ENCODE results near the gene TPM2. TPM values are rescaled to one million over a fixed set of nuclear protein-coding genes. Genes with fewer than 3 reads are reported as not detected.
A peak's percentile ranks its signal among the peaks of the same experiment; 100 is the strongest.

Gene TPM2
- total and polyA plus RNA-seq, 8 donors, result 11.3 to 227 (median 23.4) TPM

DNA sequence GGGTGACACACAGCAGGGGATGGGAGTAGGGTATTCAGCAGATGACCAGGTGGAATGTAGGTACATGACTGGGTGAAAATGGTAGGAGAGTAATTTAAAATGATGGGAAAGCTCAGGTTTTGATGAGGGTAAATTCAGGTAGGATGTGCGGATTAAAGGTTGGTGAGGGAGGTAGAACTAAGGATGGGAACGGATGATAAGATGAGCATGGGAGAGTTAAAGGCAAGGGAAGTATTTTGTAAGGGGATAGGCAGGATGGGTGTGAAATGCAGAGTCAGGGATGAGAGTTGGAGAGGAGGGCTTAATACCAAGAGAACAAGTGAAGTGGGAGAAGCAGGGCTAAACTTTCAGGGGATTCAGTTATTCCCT, 40.7 kb upstream of the TPM2 start:
- H3K27ac ChIP-seq, result peak overlapping the region in 2 of 4 donors; percentile 12 to 92
- peak overlapping the region in 3 of 4 donors; percentile 0 to 87 (median 72) for H3K4me3 ChIP-seq
- peaks cover 25 to 42% (median 26%) of the 10 kb centered on the region in 3 donors for H3K4me1 ChIP-seq
- intact Hi-C loops (cut with DNase I), result no loop called here
- H3K9me3 ChIP-seq, result no peaks in the 10 kb centered on the region
- peaks cover 0 to 9% (median 0%) of the 10 kb centered on the region in 3 donors for H3K36me3 ChIP-seq
- WGBS, 2 donors, result 85 to 93% methylated on average over 2 of the region's 2 CpGs
- ATAC-seq (no peak), DNase-seq (no peak), FAIRE-seq (no peak)
- TF ChIP-seq, protein P1, sequence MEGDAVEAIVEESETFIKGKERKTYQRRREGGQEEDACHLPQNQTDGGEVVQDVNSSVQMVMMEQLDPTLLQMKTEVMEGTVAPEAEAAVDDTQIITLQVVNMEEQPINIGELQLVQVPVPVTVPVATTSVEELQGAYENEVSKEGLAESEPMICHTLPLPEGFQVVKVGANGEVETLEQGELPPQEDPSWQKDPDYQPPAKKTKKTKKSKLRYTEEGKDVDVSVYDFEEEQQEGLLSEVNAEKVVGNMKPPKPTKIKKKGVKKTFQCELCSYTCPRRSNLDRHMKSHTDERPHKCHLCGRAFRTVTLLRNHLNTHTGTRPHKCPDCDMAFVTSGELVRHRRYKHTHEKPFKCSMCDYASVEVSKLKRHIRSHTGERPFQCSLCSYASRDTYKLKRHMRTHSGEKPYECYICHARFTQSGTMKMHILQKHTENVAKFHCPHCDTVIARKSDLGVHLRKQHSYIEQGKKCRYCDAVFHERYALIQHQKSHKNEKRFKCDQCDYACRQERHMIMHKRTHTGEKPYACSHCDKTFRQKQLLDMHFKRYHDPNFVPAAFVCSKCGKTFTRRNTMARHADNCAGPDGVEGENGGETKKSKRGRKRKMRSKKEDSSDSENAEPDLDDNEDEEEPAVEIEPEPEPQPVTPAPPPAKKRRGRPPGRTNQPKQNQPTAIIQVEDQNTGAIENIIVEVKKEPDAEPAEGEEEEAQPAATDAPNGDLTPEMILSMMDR (IDR thresholded peaks at IDR 0.05), result no peak
- no peaks in the 10 kb centered on the region for H3K27me3 ChIP-seq

DNA sequence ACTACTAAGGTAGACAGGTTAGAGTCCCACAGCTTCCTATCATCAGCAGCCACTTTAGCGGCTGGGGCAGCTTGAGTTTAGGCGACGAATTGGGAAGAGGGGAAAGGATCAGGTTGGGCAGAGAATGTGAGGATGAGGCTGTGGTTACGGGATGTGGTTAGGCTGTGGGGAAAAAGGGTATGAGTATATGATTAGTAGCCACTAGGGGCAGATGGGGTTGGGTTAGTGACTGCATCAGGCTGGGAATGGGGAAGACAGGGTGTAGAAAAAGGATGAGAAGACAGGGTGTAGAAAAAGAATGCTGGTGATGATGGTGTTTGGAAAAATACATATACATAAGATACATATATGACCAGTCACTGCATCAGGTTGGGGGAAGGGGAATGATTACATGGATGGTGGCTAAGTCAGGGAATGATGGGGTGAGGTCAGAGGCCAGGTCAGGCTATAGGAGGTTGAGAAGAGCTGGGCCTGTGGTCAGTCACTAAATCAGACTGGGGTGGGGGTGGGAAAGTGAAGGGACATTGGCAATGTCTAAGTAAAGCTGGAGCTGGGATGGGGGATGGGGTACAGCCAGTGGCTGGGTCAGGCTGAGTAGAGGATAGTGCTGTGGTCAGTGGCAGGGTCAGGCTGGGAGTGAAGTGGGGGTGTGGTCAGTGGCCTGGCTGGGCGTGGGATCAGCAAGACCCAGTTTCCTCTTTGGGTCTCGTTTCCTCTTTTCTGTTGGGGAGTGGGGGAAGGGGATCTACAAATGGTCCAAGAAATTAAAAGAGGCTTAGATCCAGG, 40.2 kb upstream of the TPM2 start:
- TF ChIP-seq, protein P1 (IDR thresholded peaks at IDR 0.05), result peak; percentile 11 to 35 (median 26)
- Histone ChIP-seq H3K9me3 (no peaks in the 10 kb centered on the region), H3K27ac (peak overlapping the region in 2 of 4 donors; percentile 19 to 92), H3K36me3 (peaks cover 0 to 9% (median under 1%) of the 10 kb centered on the region in 3 donors), H3K4me1 (peaks cover 25 to 42% (median 26%) of the 10 kb centered on the region in 3 donors), H3K4me3 (peak overlapping the region in 1 of 4 donors; percentile 72), H3K27me3 (no peaks in the 10 kb centered on the region)
- no peak for FAIRE-seq
- intact Hi-C loops (cut with DNase I), result no loop called here
- ATAC-seq, result no peak
- WGBS, 2 donors, result 45 to 61% methylated on average over 6 of the region's 6 CpGs
- peak in 1 of 6 donors; percentile 67 for DNase-seq

DNA sequence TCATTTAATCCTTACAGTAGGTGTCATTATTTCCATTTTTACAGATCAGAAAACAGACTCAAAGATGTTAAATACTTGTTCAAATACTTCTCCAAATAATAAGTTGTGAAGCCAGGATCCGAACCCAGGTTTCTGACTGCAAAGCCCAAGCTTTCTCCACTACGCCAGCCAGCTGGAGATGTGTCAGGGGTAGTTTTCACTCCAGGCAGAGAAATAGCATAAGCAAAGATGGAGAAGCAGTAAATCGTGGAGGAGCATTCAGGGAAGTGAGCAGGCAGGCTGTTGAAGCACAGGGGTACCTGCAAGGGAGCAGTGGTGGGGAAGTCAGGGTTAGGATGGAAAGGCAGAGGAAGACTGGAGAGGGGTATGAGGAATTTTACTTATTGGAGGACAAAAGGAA, 39.4 kb upstream of the TPM2 start:
- ATAC-seq (no peak), FAIRE-seq (no peak), DNase-seq (no peak)
- Histone ChIP-seq H3K4me1 (peaks cover 24 to 40% (median 25%) of the 10 kb centered on the region in 3 donors), H3K27ac (peak overlapping the region in 1 of 4 donors; percentile 19), H3K27me3 (no peaks in the 10 kb centered on the region), H3K4me3 (peak overlapping the region in 1 of 4 donors; percentile 72), H3K36me3 (peaks cover 0 to 16% (median 8%) of the 10 kb centered on the region in 3 donors), H3K9me3 (no peaks in the 10 kb centered on the region)
- intact Hi-C loops (cut with DNase I), result no loop called here
- TF ChIP-seq, protein P1 (IDR thresholded peaks at IDR 0.05), result no peak
- WGBS, 2 donors, result 77 to 87% methylated on average over 3 of the region's 3 CpGs

DNA sequence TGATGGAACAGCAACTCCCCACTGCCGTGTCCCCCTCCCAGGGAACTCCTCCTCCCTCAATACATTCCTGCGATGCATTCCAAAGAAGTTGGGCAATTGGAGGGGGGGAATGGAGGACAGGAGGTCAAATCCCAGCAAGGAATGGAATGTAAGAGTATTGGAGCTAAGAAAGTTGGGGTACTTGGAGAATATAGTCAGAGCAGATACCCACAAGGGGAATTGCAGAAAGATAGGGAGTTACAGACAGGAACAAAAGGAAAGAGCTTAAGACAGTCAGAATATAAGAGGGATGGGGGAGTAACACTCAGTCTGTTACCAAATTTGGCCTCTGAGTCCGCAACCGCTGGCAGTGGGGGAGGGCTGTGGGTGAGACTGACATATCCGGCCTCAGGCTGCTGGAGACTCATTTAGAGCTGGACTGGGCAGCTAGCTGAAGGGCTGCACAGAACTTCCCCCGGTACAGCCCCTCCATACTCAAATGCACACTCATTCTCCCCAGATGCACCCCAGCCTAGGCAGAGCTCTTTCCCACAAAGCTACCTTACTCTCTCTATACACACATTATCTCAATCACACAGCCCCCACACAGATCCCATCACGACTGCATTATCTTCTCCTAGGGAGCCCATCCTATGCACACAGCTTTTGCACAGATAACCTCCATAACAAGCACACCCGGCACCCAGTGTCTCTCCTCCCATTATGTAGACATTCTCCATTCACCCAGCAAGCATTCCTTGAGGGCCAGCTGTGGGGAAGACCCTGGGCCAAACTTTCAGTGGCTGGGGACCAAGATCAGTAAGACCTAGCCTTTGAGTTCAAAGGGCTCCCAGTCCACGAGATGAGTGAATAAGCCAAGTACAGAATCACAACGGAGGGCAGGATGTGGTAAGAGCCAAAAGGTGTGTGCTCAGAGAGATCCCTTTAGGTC, 38.6 kb upstream of the TPM2 start:
- DNase-seq (peak in 1 of 6 donors; percentile 56), ATAC-seq (no peak), FAIRE-seq (no peak)
- Histone ChIP-seq H3K4me3 (peak overlapping the region in 1 of 4 donors; percentile 23), H3K9me3 (no peaks in the 10 kb centered on the region), H3K4me1 (peaks cover 16 to 32% (median 19%) of the 10 kb centered on the region in 3 donors), H3K36me3 (peaks cover 3 to 24% (median 16%) of the 10 kb centered on the region in 3 donors), H3K27me3 (no peaks in the 10 kb centered on the region), H3K27ac (peak overlapping the region in 2 of 4 donors; percentile 11 to 28)
- 32 to 36% methylated on average over 10 of the region's 10 CpGs for WGBS, 2 donors
- intact Hi-C loops (cut with DNase I), result no loop called here
- TF ChIP-seq, protein P1 (IDR thresholded peaks at IDR 0.05), result no peak
